GM19238 (cell line): Measurements from ENCODE around the gene INTS6L.
"Not testable (repeated sequence)": the region's sequence is repeated elsewhere in the genome, so short reads cannot be mapped to it uniquely, and the experiment has no call there.

Experiments used
- DNase-seq: peaks from one replicate; pipeline ENCODE4 v3.0.0; 2011; ENCODE audit warnings: low spot score; ENCODE audit not compliant: insufficient read length

The INTS6L gene

DNA sequence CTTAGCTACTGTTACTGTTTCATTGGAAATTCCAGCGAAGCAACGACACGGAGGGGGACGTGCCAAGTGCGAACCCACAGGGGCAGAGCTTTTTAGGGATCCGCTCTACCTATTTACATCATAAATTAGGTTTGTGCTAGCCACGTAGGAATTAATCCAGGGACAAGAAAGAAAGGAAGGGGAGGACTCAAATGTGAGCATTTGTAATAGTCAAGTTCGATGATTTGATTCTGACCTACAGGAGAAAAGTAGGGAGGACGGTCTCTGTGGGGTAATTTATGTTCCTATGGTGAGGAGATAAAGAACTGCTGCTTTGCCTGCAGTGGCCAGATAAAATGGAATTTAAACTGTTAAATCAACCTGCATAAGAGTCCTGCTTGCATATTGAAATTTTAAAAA, 1.7 kb downstream of the INTS6L start:
- no peak for DNase-seq

GRCh38 chrX:135522878-135523693, 2.6 kb downstream of the INTS6L start:
- no peak for DNase-seq

DNA sequence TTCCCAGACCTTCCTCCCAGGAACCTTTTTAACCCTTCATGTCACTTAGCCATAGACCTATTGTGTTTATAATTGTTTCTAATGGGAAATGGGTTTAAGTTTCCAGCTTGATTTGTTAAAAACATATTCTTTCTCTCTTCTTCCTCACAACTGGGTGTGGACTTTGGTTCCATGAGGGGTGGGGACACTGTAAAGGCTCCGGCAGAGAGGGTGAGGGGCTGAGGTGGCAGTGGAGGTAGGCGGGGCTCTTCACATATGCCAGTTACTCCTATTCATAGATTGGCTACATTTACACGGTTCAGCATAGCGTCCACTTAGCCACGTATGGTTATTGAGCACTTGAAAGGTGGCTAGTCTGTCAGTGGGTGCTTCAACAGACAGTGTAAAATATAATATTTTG, 7.8 kb downstream of the INTS6L start:
- DNase-seq = no peak

DNA sequence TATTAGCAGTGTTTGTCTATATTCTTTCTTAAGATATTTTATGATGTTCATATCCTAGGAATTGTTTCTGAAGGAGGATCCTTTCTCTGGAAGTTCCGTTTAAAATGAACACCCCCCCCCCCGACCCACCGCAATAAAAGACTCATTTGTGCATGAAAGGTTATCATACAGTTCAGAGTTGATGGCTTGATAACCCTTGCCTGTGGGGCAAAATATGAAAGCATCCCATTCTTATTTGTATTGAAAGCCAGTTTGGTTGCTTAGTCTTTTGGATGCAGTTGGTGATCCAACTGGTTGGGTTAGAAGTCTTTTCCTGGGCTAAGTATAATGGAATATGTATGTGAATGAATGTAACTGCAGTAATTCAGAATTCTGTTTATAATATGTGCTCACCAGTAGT, 8.3 kb downstream of the INTS6L start:
- no peak for DNase-seq

- no peak for DNase-seq
Measured at GRCh38 chrX:135530097-135530496, 9.6 kb downstream of the INTS6L start.

DNA sequence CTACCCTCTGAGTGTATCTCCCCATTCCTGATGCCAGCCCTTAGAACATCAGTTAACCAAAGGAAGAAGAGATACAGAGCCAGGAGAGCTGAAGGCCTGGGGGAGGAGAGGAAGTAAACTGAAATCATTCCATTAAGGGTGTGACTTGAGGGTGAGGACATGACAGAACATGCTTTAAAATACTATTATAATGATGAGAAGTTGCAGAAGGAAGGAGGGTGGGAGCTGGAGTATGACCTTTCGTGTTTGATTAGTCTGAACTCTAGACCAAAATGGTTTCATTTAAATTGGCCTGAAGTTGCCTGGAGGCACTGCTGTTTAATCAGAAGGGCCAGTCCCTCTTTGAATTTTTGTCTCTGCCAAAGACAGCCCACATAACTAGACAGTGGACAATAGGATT, 11.4 kb downstream of the INTS6L start:
- DNase-seq = no peak

- no peak for DNase-seq
Measured at GRCh38 chrX:135535077-135535940, 14.8 kb downstream of the INTS6L start.

- DNase-seq = no peak
Measured at GRCh38 chrX:135536877-135537276, 16.4 kb downstream of the INTS6L start.

DNA sequence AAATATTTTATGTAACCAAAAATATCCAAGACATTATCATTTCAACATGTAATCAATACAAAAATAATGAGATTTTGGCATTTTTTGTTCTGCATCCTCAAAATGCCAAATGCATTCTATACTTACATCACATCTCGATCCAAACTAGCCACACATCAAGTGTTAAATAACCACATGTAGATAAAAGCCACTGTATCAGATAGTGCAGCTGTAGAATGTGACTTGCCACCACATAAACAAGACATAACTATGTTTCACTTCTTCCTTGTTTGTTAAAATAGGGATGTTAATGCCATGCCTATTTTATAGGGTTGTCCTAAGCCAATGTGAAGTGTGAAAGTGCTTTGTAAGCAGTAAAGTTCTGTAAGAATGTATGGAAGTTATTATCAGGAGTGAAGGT, 20.9 kb downstream of the INTS6L start:
- no peak for DNase-seq

- DNase-seq = no peak
Measured at GRCh38 chrX:135543172-135543571, 22.7 kb downstream of the INTS6L start.

DNA sequence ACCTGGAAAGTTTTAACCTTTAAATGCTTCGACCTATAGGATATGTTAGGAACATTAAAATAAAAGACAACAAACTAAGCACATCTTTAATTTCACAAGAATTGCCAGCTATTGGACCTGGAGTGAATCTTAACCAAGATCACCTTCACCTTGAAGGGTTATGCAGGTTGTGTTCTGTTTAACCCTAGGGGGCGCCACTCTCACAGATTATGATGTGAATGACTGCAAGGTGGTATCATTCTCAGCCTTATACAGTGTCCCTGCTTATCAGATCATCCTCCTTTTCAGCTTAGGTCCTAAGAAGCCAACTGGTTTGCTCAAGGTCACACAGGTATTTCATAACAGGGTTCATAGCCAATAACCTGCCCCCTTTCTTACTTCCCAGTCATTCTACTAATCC, 23.5 kb downstream of the INTS6L start:
- no peak for DNase-seq

DNA sequence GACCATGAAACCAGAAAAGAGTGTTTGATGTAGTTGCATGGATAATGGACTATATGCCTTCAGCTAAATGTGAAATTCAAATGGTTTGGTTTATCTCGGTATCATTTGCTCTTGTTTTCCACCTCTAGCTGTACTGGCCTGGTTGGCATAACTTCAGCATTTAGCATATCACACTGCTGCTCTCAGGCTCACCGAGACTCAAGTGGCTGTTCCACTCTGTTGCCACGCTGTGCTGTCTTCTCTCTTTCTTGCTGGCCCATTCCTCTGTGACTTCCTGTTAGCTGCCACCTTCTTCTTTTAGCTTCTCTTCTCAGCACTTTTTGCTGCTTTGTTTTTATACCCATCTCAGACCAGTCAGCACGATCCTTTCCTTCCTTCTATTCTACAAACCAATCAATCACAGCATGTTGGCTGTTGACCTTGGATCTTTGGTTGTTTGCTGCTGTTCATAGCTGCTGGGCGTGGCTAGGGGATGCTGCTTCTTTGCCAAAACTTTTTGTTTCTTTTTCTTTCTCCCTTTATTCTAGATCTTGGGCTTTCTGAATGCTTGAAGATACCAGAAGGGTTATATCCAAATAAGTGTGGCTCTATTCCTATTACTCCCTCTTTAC, 24.0 kb downstream of the INTS6L start:
- no peak for DNase-seq

- no peak for DNase-seq
Measured at GRCh38 chrX:135547767-135548166, 27.3 kb downstream of the INTS6L start.

GRCh38 chrX:135549519-135549918, 29.1 kb downstream of the INTS6L start:
- no peak for DNase-seq

GRCh38 chrX:135556055-135556454, 35.6 kb downstream of the INTS6L start:
- DNase-seq = no peak

DNA sequence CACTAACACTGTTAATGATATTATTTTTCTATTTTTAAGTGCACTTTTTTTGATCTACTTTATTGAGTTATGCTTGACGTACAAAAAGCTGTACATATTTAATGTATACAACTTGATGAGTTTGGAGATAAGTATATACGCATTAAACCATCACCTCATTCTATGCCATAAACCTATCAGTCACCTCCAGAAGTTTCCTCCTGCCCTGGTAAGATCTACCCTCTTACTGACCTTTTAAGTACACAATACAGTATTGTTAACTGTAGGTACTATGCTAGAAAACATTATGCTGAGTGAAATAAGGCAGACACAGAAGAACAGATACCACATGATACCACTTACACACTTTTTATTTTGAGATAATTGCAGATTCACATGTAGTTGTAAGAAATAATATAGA, 36.9 kb downstream of the INTS6L start:
- DNase-seq = no peak

DNA sequence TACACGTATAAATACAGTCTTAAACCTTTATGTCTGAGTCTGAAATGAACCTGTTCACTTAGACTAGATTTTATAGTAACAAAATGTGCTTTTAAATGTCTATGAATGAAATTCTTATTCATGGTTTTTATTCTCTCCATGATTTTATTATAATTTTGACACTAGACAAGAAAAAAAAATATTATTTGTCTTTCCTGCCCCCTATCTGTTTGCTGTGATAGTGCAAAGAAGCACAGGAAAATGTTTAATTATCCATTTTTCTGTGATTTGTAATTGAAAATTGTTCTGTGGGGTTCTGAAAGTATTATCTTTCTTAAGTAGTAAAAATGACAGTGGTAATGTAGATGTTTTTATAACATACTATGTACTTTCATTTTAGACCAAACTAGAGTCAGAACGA, 52.0 kb downstream of the INTS6L start:
- DNase-seq = no peak

- no peak for DNase-seq
Measured at GRCh38 chrX:135581496-135581895, 61.0 kb downstream of the INTS6L start.

DNA sequence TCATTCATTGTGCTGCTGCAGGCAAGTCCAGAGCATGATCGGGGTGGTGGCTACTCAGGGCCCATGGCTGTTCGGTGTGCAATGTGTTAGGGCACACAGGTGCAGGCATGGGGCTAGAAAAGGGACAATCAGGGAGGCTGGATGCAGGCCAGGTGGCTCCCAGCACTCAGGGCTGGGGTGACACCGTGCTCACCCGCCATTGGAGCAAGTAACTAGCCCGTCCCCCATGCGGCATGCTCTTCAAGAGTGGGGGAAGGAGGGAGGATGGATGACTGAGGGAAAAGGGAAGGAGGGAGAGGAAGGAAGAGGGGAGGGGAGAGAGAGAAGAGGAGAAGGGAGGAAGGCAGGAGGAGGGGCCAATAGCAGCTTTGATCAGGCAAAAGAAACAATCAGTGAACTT, 64.7 kb downstream of the INTS6L start:
- DNase-seq = no peak

DNA sequence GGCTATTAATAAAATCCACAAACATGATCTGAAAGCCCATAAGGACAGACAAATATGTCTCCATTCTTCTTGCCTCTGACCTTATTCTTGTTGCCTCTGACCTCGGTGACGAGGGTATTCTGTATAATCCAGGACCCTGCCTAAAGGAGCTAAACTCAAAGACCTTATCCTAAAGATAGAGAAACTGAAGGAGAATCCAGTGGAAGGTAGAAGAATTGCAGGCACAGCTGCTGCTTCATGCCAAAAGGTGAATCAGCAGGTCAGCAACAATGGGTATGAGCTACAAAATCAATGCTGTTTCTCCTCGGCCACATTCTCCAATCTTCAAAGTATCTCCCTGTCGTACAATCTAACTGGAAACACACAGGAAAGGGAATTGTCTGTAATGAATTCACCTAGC, 71.4 kb downstream of the INTS6L start:
- DNase-seq = no peak

GRCh38 chrX:135594049-135594448, 73.6 kb downstream of the INTS6L start:
- DNase-seq = not testable (repeated sequence)

- not testable (repeated sequence) for DNase-seq
Measured at GRCh38 chrX:135594453-135594852, 74.0 kb downstream of the INTS6L start.
